Stimulated activated CD4-positive, alpha-beta T cell treated with anti-CD3 and anti-CD28 coated beads, Interleukin-2, amount 100 ng/mL, for 24 hours (primary cell): ENCODE data around the gene TRMU.

ENCODE experiments used
- DNase-seq, 2 donors: peaks; one replicate each; pipeline ENCODE4 v3.0.0-alpha.2; 2020

TRMU gene

GRCh38 chr22:46335201-46336118 lies at the start of gene TRMU:
Gene TRMU, plus strand, starts transcription at chr22:46335714. Its CDS starts 51 bp downstream, at chr22:46335765.
- DNase-seq: peak; percentile 77 to 84

GRCh38 chr22:46286006-46286405 lies 49.5 kb upstream of the TRMU start:
- no peak for DNase-seq

DNA sequence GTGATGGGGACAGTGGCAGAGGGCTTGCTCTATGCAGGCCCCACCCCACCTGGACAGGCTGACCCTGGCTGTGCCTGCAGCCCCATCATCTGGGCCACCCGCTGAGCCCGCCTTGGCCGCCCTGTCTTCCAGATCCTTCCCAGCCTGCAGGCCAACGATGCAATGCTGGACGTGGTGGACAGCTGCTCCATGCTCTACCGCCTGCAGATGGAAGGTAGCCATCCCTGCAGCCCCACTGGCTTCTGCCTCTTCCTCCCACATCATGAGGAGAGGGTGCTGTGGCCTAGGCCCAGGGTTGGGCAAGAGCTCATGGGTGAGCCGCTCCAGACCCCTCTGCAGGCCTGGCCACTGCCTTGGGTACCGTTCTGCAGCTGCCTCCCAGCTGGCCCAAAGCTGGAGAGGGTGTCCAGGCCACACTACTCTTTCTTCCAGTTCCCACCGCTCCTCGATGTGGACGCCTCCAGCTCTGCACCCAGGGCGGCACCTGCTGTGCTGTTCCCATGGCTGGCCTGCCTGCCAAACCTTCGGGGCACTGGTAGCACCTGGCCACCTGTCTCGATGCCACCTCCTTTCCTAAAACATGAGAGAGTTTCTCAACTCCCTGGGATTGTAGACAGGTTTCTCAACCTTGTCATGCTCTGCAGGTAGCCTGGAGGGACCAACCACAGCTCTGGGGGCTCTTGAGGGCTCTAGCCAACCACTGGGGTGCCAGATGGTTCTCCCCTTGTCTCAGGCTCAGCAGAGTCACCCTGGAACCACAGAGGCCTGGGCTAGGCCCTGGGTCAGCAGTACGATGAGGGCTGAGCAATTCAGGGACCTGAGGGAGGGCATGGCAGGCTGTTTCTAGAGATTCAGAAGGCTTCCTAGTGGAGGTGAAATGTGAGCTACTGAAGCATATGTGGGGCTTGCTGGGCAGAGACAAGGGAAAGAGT lies 48.3 kb upstream of the TRMU start:
- no peak for DNase-seq

DNA sequence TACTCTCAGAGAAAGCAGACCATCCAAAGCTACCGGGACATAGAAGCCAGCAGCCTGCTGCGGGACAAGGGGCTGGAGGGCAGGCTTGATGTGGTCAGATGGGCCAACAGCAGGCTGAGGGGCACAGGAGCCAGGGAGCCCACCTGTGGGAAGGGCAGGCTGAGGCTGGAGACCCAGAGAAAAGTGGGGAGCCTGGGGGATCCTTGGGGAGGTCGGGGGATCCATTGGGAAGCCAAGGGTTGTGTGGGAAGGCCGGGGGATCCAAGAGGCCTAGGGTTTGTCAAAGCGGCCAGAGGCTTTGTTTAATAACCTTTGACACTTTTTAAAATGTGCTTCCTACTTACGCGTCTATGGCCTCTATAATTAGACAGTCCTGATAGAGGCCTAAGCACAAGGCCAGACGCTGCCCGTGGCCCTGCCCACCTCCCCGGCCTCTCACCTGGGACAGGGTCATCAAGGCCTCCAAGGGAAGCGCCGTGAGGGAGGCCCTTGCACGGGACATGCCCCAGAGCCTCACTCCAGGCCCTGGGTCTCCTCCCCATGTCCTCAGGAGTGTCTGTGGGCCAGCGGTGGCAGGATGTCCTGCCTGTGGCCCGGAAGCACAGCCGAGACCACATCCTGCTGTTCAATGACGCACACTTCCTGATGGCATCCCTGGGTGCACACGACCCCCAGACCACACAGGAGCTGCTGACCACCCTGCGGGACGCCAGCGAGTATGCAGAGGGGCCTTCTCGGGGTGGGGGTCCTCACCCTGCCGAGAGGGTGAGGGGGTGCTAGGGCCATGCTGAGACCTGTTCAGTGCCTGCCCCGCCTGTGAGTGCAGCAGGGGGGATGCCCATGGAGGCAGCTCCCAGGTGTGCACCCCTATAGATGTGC lies 47.4 kb upstream of the TRMU start:
- DNase-seq: peak in 1 of 2 donors; percentile 10

GRCh38 chr22:46288846-46289243 lies 46.7 kb upstream of the TRMU start:
- DNase-seq: no peak

DNA sequence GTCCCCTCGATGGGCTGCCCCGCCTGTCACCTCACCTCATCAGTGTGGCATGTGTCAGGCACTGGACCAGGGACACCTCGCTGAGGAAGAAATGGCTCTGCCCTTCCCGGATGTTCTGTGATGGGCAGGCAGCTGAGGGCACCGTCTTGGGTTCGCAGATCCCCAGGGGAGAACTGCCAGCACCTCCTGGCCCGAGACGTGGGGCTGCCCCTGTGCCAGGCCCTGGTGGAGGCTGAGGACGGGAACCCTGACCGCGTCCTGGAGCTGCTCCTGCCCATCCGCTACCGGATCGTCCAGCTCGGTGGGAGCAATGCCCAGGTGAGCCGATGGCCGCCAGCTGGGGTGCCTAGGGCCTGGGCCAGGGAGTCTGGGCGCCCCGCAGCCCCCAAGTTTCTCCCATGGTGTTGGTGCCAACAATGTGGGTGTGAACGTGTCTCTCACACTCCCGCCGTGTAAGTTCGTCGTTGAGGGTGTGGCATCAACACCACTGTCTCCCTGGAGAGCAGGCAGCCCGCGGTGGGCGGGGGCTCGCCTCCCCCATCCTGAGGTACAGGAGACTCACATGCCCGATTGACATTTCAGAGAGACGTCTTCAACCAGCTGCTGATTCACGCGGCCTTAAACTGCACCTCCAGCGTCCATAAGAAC lies 46.1 kb upstream of the TRMU start:
- DNase-seq: no peak

DNA sequence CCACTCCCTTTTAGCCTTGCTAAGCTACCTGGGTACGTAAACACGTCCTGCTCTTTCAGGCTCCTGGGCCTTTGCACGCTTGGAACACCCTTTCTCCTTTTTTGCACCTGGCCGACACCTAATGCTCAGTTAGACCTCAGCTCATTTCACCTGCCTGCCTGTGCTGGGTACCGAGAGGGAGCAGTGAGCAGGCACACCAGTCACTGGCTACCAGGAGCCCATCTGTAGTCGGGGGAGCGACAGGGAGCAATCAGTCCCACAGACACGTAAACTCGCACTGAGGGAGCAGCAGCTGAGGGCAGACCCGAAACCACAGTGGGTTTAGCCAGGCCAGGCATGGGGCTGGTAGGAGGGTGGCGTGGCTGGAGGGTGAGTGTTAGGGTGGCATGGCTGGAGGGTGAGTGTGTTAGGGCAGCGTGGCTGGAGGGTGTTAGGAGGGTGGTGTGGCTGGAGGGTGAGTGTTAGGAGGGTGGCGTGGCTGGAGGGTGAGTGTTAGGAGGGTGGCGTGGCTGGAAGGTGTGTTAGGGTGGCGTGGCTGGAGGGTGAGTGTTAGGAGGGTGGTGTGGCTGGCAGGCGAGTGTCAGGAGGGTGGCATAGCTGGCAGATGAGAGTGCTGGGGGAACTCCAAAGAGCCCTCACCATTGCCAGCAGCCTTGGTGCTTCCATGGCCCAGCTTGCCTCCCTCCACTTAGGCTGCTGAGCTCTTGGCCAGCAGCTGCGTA lies 45.2 kb upstream of the TRMU start:
- DNase-seq: no peak

DNA sequence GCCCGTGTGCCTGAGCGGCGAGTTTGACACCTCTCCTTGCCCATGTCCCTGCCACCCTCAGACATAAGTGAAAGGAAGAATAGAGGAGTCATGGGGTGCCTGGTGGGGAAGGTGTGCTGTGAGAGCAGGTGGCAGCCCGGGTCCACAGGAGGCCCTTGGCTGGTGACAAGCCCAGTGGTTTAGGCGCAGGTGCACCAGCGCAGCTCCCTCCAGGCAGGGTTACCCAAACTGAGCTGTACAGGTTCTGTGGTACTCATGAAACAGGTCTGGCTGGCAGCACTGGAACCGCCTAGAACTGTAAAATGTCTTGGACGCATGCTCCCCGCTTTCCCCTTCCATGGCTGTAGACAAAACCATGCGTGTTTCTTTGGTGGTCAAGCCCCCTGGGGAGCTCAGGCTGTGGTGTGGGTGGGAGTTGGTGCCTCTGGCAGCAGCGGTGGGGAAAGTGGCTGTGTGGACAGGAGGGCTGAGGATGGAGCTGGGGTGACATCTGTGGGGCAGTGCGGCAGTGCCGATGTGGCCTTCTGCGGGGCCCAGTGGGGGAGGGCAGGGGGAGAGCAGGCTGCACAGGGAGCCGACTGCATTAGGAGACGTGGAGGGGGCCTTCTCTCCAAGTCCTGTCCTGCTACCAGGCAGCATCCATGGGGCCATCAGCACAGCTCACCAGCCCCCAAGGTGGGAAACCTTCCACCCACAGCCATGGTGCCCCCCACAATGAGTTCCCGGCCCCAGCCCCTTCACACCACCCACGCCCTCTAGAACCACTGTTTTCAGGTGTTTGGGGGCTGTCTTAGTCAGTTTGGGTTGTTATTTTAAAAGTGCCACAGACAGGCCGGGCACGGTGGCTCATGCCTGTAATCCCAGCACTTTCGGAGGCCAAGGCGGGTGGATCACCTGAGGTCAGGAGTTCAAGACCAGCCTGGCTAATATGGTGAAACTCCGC lies 44.4 kb upstream of the TRMU start:
- no peak for DNase-seq

DNA sequence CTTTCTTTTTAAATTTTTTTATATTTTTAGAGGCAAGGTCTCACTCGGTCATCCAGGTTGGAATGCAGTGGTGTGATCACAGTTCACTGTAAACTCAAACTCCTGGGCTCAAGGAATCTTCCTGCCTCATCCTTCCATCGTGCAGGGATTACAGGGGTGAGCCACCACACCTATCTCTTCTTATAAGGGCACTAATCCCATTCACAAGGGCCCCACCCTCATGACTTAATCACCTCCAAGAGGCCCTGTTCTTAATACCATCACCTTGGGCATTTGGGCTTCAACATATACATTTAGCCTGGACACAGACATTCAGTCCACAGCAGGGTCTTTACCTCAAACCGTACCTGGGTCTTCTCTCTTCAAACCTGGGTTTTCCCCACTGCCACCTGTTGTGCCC lies 43.3 kb upstream of the TRMU start:
- DNase-seq: no peak

- DNase-seq: no peak
Measured at GRCh38 chr22:46292732-46293131, 42.8 kb upstream of the TRMU start.

DNA sequence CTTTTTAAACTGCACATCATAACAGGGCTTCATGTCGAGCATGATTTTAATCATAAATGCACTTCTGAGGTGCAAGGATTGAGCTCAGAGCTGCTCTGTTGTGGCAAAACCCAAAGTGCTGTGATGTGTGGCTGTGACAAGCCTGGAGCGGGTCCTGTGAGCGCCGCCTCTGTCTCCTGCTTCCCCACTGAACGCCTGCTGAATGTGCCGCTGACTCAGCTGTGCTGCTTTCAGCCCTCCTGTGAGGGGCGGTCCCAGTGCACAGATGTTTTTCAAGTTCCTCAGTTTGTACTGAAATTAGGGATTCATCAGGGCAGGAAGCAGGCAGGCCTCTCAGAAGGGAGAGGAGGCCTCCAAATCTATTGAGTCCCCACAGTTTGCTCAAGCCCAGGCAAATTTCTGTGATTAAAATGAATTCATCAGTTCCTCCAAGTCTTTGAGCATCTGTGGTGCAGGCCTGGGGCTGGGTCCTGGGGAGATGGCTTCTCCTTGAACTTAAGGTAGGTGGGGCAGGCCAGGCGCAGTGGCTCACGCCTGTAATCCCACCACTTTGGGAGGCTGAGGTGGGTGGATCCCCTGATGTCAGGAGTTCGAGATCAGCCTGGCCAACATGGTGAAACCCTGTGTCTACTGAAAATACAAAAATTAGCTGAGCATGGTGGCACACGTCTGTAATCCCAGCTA lies 41.8 kb upstream of the TRMU start:
- DNase-seq: peak in 1 of 2 donors; percentile 18

DNA sequence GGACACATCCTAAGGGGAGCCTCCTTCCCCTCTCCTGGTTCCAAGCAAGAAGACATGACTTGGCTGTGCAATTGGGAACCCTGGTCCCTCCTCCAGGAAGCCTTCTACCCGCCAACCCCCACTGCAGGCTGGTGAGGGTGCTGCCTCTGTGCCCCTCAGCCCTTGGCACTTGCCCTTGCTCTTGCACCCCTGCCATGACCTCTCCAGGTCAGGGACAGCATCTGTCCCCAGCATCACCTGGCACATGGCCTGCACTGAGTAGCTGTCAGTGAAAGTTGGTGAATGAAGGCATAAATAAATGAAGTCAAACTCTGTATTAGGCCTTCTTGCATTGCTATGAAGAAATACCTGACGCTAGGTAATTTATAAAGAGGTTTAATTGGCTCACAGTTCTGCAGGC lies 40.7 kb upstream of the TRMU start:
- no peak for DNase-seq

DNA sequence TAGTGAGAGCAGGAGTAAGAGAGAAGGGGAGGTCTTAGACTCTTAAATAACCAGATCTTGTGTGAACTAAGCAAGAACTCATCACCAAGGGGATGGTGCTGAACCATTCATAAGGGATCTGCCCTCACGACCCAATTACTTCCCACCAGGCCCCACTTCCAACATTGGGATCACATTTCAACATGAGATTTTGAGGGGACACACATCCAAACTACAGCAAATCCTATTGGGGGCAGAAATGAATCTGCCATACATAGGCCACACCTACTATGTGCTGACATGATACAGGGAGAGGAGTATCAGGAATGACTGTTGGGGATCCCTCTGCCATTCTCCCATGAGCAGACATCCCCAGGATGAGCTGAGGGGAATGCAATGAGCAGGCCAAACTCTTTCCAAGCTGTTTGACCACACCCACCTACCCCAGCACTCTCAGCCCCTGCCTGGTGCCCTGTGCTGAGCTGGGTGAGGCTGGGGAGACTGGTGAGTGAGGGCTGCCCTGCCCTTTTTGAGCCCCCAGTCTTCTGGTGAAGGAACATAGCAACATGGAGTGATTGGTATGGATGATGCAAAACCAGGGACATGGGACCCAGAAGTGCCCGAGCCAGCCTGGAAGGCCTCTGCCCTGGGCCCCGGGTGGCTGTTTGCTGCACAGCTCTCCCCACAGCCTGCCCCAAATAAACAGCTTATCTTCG lies 40.1 kb upstream of the TRMU start:
- no peak for DNase-seq

DNA sequence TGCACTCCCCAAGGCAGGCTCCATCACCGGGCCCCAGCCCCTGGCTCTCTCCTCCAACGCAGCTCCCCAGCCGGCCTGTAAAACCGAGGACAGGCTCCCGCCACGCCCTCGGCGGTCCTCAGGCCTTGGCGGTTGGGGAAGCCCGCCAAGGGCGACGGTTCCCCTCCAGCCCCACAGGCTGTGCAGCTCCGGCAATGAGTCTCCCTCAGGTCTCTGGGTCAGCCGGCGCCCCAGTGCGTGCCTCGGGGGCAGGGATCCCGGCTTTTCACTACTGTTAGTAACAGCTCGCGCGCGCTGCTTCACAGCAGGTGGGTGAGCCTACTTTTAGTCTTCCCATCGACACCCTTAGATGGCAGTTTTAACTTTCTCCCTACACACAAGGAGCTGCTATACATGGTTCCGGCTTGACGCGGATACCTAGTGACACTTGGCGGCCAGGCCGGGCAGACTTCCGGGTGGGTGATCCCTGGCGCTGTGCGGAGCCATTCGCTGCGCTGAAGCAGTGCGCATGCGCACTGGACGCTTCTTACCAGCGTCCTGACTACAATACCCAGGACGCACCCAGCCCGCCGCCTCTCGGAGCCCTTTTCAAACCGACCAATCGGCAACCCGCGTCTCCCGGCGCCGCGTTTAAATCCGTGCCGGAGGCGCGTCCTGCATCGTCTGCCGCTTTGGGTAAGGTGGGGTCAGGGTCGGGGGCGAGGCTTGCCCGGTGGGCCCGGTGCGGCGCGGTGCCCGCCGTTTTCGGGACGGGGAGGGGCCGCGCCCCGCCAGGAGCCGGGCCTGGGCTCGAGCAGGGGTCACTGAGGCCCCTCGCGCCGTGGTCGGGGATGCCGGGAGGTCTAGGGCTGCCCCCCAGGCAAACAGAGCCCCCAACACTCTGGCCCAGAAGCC lies 39.0 kb upstream of the TRMU start, which contains the start of gene GTSE1:
Gene GTSE1, plus strand, starts transcription at position 614 of the 894 bp plus-strand sequence. CDS start 531 bp downstream, outside the sequence.
- DNase-seq: peak; percentile 96 to 97

DNA sequence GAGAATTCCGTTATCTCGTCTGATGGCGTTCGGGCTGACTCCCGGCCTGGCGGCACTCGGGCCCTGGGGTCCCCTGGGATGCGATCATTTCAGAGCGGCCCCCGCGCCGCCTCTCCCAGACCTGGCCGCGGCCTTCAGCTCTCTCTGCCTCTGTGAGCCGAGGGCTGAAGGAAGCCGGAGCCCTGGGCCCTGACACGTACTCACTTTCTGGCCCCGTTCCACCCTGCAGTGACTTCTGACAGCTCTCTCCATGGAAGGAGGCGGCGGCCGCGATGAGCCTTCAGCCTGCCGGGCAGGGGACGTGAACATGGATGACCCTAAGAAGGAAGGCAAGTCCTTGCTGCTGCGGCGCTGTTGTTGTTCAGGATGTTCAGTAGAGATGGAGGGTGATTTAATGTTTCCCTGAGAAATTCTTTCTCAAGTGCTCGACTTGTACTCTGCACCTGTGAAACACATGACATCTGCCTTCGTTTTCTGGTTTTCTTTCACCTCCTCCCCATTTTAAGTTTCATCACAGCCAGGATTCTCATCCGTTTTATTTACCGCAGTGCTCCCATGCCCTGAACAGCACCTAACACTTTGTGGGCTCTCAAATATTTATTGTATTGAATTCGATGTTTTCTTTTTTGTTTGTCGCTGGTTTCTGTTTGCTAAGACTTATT lies 38.2 kb upstream of the TRMU start:
- peak in 1 of 2 donors; percentile 38 for DNase-seq

DNA sequence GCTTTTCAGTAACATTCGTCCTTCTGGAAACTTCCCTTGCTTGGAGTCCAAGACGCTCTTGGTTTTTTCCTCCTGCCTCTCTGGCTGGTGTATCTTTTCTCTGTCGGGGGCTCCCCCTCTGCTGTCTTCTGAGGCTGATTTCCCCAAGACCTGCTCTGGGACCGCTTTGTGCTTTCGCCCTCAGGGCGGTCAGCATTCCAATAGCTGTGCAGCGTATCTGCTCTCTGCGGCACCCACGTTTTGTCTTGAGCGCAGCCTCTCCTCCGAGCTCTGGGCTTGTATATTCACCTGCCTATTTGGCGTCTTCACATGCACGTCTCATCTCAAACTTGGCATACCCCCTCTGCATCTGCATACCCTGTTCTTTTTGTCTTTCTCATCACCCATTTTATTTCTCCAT lies 36.4 kb upstream of the TRMU start:
- DNase-seq: no peak

GRCh38 chr22:46300491-46300890 lies 35.0 kb upstream of the TRMU start:
- no peak for DNase-seq
